Muscle of back (tissue), 13 donors: ENCODE measurements around the gene REV1. TPM values are rescaled to one million over a fixed set of nuclear protein-coding genes. Genes with fewer than 3 reads are reported as not detected.
A peak's percentile ranks its signal among the peaks of the same experiment; 100 is the strongest.
"Not testable (repeated sequence)": the region's sequence is repeated elsewhere in the genome, so short reads cannot be mapped to it uniquely, and the experiment has no call there.

Experiments
- DNase-seq, 3 donors: peaks; one replicate each; pipeline versions ENCODE4 v3.0.0 to v3.0.0-alpha.2; 2013
- long read RNA-seq, 9 donors: transcript quantifications; one replicate each; lab custom pipeline, GENCODE V29; 2026
- polyA plus RNA-seq, 10 donors: library from polyadenylated mRNA; unstranded; fragments of 120-200 nt; gene quantifications; one replicate each; pipeline ENCODE4 v1.2.1, GENCODE V29; 2013; ENCODE audit not compliant: insufficient read length in 10 of 10

REV1 gene
- polyA plus RNA-seq, result 10 to 100 TPM; 23.4 to 45.4 (median 32.4) TPM
- long read RNA-seq, donor 1, partial matches to known transcripts, result 0 of 1 reads
- long read RNA-seq, donor 1, other reads (novel, unspliced or antisense), result 0 of 1 reads
- long read RNA-seq, donor 2, partial matches to known transcripts, result 0 of 2 reads
- long read RNA-seq, donor 2, other reads (novel, unspliced or antisense), result 0 of 2 reads
- long read RNA-seq, donor 3, result 0 reads
- long read RNA-seq, donor 4, result 0 reads
- long read RNA-seq, donor 5, partial matches to known transcripts, result 0 of 4 reads
- long read RNA-seq, donor 5, other reads (novel, unspliced or antisense), result 0 of 4 reads
- long read RNA-seq, donor 6, partial matches to known transcripts, result 7 of 10 reads
- long read RNA-seq, donor 6, other reads (novel, unspliced or antisense), result 0 of 10 reads
- long read RNA-seq, donor 7, partial matches to known transcripts, result 0 of 3 reads
- long read RNA-seq, donor 7, other reads (novel, unspliced or antisense), result 0 of 3 reads
- long read RNA-seq, donor 8, partial matches to known transcripts, result 0 of 3 reads
- long read RNA-seq, donor 8, other reads (novel, unspliced or antisense), result 0 of 3 reads
- long read RNA-seq, donor 9, result 0 reads

GRCh38 chr2:99489761-99490622 lies at the start of gene REV1:
Gene REV1 (minus strand): TSS chr2:99490017. CDS start chr2:99464975, 25,042 bp downstream.
- DNase-seq, result peak; percentile 96 to 99 (median 98)

- DNase-seq, result no peak
Measured at GRCh38 chr2:99537910-99538485, 48.2 kb upstream of the REV1 start.

GRCh38 chr2:99524056-99524455 lies 34.2 kb upstream of the REV1 start:
- DNase-seq, result no peak

GRCh38 chr2:99522157-99522556 lies 32.3 kb upstream of the REV1 start:
- DNase-seq, result no peak

- DNase-seq, result no peak
Measured at GRCh38 chr2:99520813-99521212, 31.0 kb upstream of the REV1 start.

GRCh38 chr2:99520195-99520594 lies 30.4 kb upstream of the REV1 start:
- no peak for DNase-seq

GRCh38 chr2:99514357-99514756 lies 24.5 kb upstream of the REV1 start:
- no peak for DNase-seq

- DNase-seq, result peak; percentile 58 to 88 (median 71)
Measured at GRCh38 chr2:99512181-99512591, 22.4 kb upstream of the REV1 start.

- peak in 2 of 3 donors; percentile 23 to 54 for DNase-seq
Measured at GRCh38 chr2:99509387-99509786, 19.6 kb upstream of the REV1 start.

GRCh38 chr2:99507937-99508818 lies 18.4 kb upstream of the REV1 start:
- no peak for DNase-seq

GRCh38 chr2:99504844-99505584 lies 15.2 kb upstream of the REV1 start:
- no peak for DNase-seq

GRCh38 chr2:99503662-99504416 lies 14.0 kb upstream of the REV1 start:
- not testable (repeated sequence) for DNase-seq

GRCh38 chr2:99496021-99496420 lies 6.2 kb upstream of the REV1 start:
- DNase-seq, result peak in 1 of 3 donors; percentile 16

GRCh38 chr2:99495115-99495860 lies 5.5 kb upstream of the REV1 start:
- DNase-seq, result peak in 1 of 3 donors; percentile 48

- DNase-seq, result no peak
Measured at GRCh38 chr2:99492721-99493120, 2.9 kb upstream of the REV1 start.

- DNase-seq, result no peak
Measured at GRCh38 chr2:99490623-99491461, 1.0 kb upstream of the REV1 start.

GRCh38 chr2:99489063-99489760 lies 605 bp downstream of the REV1 start:
- DNase-seq, result peak; percentile 49 to 79 (median 70)
